Stimulated activated CD4-positive, alpha-beta T cell treated with anti-CD3 and anti-CD28 coated beads, Interleukin-4, amount 100 ng/mL, for 4 hours (primary cell): ENCODE results near the gene CDHR5.

Source experiments
- DNase-seq, 2 experiments: peaks; one replicate each; pipeline ENCODE4 v3.0.0-alpha.2; 2020

CDHR5 gene

DNA sequence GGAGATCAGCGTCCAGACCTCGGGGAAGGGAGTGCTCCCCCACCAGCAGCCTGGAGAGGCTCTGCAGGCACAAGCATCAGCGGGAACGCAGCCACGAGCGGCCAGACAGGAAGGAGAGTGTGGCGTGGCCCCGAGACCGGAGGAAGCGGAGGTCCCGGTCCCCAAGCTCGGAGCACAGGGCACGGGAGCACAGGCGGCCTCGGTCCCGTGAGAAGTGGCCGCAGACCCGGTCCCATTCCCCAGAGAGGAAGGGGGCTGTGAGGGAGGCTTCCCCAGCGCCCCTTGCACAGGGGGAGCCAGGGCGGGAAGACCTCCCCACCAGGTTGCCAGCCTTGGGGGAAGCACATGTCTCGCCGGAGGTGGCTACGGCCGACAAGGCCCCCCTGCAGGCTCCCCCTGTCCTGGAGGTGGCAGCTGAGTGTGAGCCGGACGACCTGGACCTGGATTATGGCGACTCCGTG, 15.9 kb downstream of the CDHR5 start:
- no peak for DNase-seq

DNA sequence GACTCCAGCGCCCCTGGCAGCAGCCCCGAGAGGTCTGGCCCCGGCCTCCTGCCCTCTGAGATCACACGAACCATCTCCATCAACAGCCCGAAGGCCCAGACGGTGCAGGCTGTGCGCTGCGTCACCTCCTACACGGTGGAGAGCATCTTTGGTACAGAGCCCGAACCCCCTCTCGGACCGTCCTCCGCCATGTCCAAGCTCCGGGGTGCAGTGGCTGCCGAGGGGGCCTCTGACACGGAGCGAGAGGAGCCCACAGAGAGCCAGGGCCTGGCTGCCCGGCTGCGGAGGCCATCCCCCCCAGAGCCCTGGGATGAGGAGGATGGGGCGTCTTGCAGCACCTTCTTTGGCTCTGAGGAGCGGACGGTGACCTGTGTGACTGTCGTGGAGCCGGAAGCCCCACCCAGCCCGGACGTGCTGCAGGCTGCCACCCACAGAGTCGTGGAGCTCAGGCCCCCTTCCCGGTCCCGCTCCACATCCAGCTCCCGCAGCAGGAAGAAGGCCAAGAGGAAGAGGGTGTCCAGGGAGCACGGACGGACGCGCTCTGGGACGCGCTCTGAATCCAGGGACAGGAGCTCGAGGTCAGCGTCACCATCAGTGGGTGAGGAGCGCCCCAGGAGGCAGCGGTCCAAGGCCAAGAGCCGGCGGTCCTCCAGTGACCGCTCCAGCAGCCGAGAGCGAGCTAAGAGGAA, 16.6 kb downstream of the CDHR5 start:
- DNase-seq: no peak

DNA sequence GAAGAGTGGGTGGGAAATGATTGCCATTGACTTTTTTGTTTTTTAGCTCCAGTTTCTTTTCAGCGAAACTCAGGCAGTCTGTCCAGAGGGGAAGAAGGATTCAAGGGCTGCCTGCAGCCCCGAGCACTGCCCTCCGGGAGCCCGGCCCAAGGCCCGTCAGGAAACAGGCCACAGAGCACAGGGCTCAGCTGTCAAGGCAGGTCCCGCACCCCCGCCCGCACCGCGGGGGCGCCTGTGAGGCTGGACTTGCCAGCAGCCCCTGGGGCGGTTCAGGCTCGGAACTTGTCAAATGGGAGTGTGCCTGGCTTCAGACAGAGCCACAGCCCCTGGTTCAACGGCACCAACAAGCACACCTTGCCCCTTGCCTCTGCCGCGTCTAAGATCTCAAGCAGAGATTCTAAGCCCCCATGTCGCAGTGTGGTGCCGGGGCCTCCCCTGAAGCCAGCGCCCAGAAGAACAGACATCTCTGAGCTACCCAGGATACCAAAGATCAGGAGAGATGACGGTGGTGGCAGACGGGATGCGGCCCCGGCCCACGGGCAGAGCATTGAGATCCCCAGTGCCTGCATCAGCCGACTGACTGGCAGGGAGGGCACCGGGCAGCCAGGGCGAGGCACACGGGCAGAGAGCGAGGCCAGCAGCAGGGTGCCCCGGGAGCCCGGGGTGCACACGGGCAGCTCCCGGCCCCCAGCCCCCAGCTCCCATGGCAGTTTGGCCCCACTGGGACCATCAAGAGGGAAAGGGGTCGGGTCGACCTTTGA, 17.6 kb downstream of the CDHR5 start:
- no peak for DNase-seq

GRCh38 chr11:606245-606644, 18.5 kb downstream of the CDHR5 start:
- DNase-seq: no peak

DNA sequence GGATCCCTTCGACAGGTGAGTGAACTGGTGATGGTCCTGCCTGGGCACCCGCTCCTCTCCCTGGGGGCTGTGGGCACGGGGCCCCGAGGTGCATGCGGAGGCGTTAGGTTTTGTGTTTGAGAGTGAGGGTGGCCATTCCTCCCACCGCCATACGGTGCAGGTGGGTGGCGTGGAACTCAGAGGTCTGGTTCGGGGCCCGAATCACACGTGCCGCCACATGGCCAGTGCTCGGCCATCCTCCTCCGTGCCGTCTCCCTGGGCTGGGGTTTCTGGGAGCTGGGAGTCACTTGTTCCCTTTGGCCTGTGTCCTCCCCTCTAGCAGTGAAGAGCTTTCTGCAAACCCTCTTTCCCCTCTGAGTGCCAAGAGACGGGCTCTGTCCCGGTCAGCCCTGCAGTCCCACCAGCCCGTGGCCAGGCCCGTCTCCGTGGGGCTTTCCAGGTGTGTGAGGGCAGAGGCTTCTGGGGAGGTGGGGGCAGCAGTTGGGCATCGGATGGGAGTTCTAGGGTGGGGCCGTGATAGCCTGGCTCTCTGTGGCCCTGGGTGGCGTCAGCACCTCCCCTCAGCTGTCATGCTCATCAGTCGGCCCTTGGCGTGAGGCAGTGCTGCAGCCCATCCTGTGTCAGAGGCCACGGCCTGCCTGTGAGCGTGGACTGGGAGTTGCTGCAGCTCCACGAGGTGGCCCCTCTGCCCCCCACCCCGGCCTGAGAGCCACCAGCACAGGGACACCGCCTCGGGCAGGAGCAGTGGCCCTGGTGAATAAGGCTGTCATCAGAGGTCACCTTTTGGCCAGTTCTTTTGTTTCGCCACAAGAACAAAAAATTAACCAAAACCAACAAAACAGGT, 19.2 kb downstream of the CDHR5 start:
- no peak for DNase-seq

GRCh38 chr11:603154-603553, 21.6 kb downstream of the CDHR5 start:
- DNase-seq: no peak

GRCh38 chr11:601573-602245, 23.0 kb downstream of the CDHR5 start:
- no peak for DNase-seq

DNA sequence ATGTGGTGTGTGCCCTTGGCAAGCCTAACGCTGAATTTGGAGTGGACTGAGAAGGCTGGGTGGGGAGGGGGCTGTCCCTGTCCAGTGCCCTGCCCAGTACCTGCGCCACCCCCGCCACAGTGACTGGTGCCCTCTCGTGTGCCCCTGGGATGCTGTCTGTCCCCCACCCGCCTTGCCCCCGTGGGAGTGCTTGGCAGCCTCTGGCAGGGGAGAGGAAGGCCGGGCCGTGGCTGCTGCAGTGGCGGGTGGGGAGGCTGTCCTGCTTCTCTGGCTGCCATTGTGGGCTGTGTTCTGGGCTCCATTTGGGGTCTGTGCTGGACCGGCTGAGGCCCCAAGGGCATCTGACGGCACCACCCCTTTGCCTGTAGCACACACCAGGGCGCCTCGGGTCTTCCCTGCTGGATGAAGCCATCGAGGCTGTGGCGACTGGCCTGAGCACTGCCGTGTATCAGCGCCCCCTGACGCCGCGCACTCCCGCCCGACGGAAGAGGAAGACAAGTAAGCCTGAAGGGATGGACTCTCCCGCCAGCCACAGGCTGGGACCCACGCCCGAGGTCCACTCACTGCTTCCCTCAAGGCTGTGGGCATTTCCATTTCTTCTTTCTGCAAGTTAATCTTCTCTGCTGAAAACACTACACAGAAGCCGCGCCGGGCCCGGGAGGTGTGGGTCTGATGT, 26.6 kb downstream of the CDHR5 start:
- DNase-seq: no peak

- DNase-seq: no peak
Observed at GRCh38 chr11:597166-597725, 27.5 kb downstream of the CDHR5 start.

- no peak for DNase-seq
Observed at GRCh38 chr11:596374-596773, 28.4 kb downstream of the CDHR5 start.

GRCh38 chr11:595400-595799, 29.4 kb downstream of the CDHR5 start:
- DNase-seq: no peak

DNA sequence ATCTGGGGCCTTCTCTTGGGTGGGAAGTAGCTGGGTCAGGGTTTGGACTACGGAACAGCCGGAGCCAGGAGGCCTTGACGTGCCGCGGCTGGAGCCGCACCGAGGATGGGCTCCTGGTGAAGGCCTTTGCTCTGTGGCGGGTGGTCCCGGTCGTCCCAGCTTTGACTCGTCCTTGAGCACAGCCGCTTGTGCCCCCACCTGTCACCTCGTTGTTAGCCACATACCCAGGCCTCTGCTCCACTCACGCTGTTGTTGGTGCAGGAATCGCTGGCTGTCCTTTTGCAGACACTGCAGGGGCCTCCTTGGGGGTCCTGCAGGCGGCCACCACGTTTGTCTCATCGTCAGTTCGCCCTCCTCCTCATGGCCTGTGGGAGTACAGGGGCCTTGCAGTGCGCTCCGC, 31.4 kb downstream of the CDHR5 start:
- no peak for DNase-seq

DNA sequence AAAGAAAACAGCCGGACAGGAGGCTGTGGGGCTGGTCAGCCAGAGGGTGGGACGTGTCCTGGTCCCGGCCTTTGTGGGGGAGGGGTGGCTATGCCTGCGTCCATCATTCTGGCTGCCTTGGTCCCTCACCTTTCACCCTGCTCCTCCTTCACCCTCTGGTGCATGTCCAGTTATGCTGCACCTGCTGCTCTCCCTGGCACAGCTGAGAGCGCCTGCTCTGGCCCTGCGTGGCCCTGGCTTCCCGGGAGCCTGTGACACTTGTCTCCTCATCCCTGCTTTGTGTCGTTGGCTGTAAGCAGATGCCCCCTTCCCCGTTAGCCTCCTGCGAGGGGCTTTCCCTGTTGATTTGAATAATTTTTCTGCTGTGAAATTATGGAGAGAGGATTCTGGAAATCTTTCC, 31.8 kb downstream of the CDHR5 start:
- no peak for DNase-seq

DNA sequence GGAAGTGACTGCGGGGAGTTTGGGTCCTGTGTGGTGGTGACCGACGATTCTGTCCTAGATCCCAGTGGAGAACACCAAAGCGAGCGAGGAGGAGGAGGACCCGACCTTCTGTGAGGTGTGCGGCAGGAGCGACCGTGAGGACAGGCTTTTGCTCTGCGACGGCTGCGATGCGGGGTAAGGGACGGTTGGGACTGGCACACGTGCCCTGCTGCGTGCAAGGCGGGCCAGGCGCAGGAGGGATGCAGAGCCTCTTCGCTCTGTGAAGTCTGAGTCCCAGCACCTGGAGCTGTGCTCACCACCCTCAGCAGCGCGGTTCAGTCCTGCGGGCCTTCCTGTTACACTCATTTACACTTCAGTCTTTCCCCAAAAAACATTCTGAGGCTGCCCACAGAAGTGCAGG, 32.3 kb downstream of the CDHR5 start:
- no peak for DNase-seq

DNA sequence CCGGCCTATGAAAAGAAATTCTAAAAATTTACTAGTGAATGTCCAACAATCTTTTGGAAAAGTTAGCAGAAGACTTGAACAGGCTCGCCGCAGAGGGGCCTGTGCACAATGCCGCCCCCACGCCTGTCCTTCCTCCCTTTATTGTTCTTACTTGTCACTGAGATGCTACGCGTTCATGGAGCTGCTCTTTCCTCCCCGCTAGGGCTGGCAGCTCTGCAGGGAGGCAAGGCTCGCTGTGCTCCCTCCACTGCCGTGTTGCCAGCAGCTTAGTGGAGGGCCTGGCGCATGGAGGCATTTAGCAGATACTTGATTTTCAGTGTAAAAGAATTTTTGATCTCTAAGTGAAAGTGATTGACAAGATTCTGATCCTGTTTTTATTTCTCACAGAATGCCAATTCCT, 33.8 kb downstream of the CDHR5 start:
- DNase-seq: no peak

- no peak for DNase-seq
Observed at GRCh38 chr11:589798-590197, 35.0 kb downstream of the CDHR5 start.

- DNase-seq: peak; percentile 44 to 78
Observed at GRCh38 chr11:587978-588380, 36.8 kb downstream of the CDHR5 start.

GRCh38 chr11:587546-587945, 37.2 kb downstream of the CDHR5 start:
- DNase-seq: no peak

GRCh38 chr11:586376-587316, 38.1 kb downstream of the CDHR5 start:
- DNase-seq: no peak

DNA sequence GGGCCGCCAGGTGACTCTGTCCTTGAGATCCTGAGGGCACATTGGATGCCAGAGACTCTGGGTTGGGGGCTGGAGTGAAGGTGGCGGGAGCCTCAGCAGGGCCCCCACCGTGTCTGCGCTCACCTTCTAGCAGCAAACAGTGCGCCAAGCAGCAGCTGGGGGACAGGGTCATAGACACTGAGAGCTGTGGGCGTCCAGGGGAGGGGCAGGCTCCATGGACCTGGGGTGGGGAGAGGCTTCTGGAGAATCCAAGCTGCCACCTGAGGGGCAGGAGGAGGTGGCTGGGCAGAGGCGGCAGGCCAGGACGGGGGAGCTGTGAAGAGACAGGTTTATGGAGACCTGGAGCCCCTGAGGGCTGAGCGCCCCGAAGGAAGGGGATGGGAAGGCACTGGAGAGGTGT, 40.5 kb downstream of the CDHR5 start:
- no peak for DNase-seq

DNA sequence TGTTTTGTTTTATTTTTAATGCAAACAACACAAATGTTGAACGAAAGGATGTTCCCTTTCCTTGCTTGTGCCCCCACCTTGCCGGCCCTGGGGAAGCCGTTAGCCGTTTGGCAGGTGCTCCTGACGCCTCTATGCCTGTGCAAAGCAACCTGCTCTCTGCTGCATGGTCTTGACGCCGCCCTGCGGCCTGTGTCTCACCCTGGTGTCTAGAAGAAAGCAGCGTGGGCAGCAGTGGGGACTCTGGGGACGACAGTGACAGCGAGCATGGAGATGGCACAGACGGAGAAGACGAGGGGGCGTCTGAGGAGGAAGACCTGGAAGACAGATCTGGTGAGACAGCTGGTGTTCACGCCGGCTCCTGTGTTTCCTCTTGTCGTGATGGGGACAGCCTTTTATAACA, 43.0 kb downstream of the CDHR5 start:
- DNase-seq: no peak
